Ishikawa (cell line): ENCODE results near the gene TMCO6.

Experiments
- CEBPB ChIP-seq: IDR thresholded peaks from 2 replicates; pipeline ENCODE4 v1.6.1; 2012
- CREB1 ChIP-seq: IDR thresholded peaks from 2 replicates; pipeline ENCODE4 v1.6.1; 2012; ENCODE audit warnings: low read depth
- EGR1 ChIP-seq: IDR thresholded peaks from 2 replicates; pipeline ENCODE4 v1.6.1; 2012
- EP300 ChIP-seq: IDR thresholded peaks from 2 replicates; pipeline ENCODE4 v1.6.1; 2012; ENCODE audit warnings: borderline replicate concordance
- FOXM1 ChIP-seq: IDR thresholded peaks from 2 replicates; pipeline ENCODE4 v1.6.1; 2012; ENCODE audit warnings: low read depth, borderline replicate concordance
- MAX ChIP-seq: IDR thresholded peaks from 2 replicates; pipeline ENCODE4 v1.6.1; 2012
- NFIC ChIP-seq: IDR thresholded peaks from 2 replicates; pipeline ENCODE4 v1.6.1; 2012
- RAD21 ChIP-seq: IDR thresholded peaks from 2 replicates; pipeline ENCODE4 v1.6.1; 2012; ENCODE audit warnings: low read depth
- TAF1 ChIP-seq: IDR thresholded peaks from 2 replicates; pipeline ENCODE4 v1.6.1; 2012; ENCODE audit warnings: low read depth, mild to moderate bottlenecking
- TCF12 ChIP-seq: IDR thresholded peaks from 2 replicates; pipeline ENCODE4 v1.6.1; 2012; ENCODE audit warnings: low read depth
- TEAD4 ChIP-seq: IDR thresholded peaks from 2 replicates; pipeline ENCODE4 v1.6.1; 2012
- YY1 ChIP-seq: IDR thresholded peaks from 2 replicates; pipeline ENCODE4 v1.6.1; 2012; ENCODE audit warnings: low read depth
- ZBTB7A ChIP-seq: IDR thresholded peaks from 2 replicates; pipeline ENCODE4 v1.6.1; 2012; ENCODE audit warnings: low read depth
- TF ChIP-seq, protein P1 (sequence below): IDR thresholded peaks from 2 replicates; pipeline ENCODE4 v1.6.1; 2012; ENCODE audit warnings: low read depth, mild to moderate bottlenecking
- TF ChIP-seq, protein P2 (sequence below): IDR thresholded peaks from 2 replicates; pipeline ENCODE4 v1.6.1; 2012

Gene TMCO6

DNA sequence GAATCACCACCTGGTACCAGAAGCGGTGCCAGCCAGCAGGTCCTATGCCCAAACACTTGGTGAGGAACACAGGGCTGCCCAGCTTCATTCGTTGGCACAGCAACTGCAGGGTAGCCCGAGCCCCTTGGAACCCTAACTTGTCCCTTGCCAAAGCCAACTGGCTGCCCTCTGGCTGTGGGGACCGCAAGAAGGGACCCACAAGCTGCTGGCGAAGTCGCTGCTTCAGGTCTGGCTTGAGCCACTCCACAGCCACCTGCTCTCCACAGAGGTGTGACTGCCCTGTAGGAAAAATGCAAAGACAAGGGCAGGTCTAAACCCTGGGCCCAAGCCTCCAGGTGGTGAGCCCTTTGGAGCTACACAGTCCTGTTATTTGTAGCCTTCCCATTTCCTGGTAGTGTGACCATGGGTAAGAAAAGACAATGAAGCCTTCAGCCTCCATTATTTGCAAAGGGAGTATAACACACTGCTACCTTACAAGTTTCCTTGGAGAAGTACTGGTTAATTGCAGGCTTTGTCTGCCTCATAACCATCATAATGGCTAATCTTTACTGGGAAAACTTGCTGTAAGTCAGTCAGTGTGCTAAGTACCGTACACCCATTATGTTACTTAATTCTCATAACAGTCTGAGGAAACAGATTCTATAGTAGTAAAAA lies 32.3 kb downstream of the TMCO6 start:
- no peak for TF ChIP-seq ZBTB7A
- no peak for TF ChIP-seq TEAD4
- TF ChIP-seq NFIC: no peak
- no peak for TF ChIP-seq CEBPB
- TF ChIP-seq, protein P1, sequence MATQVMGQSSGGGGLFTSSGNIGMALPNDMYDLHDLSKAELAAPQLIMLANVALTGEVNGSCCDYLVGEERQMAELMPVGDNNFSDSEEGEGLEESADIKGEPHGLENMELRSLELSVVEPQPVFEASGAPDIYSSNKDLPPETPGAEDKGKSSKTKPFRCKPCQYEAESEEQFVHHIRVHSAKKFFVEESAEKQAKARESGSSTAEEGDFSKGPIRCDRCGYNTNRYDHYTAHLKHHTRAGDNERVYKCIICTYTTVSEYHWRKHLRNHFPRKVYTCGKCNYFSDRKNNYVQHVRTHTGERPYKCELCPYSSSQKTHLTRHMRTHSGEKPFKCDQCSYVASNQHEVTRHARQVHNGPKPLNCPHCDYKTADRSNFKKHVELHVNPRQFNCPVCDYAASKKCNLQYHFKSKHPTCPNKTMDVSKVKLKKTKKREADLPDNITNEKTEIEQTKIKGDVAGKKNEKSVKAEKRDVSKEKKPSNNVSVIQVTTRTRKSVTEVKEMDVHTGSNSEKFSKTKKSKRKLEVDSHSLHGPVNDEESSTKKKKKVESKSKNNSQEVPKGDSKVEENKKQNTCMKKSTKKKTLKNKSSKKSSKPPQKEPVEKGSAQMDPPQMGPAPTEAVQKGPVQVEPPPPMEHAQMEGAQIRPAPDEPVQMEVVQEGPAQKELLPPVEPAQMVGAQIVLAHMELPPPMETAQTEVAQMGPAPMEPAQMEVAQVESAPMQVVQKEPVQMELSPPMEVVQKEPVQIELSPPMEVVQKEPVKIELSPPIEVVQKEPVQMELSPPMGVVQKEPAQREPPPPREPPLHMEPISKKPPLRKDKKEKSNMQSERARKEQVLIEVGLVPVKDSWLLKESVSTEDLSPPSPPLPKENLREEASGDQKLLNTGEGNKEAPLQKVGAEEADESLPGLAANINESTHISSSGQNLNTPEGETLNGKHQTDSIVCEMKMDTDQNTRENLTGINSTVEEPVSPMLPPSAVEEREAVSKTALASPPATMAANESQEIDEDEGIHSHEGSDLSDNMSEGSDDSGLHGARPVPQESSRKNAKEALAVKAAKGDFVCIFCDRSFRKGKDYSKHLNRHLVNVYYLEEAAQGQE: no peak
- no peak for TF ChIP-seq TAF1
- TF ChIP-seq EGR1: no peak

DNA sequence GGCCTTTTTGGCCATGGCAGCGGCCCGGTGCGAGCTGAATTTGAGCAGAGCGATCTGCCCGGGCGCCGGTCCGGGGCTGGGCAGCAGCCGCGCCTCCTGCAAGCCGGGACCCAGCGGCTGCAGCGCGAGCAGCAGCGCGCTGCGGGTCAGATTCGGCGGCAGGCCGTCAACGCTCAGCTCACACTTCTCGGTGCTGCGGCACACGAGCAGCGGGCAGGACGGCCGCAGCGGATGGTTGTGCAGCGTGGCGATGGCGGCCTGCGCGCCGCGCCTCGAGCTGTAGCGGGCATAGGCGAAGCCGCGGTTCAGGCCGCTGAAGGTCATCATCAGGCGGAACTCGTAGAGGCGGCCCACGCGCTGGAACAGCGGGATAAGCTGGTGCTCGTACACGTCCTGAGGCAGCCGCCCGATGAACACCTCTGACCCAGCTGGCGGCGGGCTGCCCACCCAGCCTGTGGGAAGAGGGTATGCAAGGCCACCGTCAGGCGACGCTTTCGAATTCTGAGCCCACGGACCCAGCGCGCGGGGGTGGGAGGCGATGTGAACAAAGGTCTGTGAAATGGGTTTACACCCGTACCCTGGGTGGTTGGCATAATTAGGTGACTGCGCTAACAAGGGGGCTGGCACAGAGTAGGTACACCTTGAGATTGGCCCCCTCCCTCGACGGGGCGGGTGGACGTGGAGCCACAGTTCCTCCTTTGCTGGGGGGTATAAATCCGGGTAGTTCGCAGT lies 33.4 kb downstream of the TMCO6 start:
- TF ChIP-seq, protein P2, sequence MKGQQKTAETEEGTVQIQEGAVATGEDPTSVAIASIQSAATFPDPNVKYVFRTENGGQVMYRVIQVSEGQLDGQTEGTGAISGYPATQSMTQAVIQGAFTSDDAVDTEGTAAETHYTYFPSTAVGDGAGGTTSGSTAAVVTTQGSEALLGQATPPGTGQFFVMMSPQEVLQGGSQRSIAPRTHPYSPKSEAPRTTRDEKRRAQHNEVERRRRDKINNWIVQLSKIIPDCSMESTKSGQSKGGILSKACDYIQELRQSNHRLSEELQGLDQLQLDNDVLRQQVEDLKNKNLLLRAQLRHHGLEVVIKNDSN: no peak
- TF ChIP-seq TEAD4: no peak
- TF ChIP-seq, protein P1: no peak
- no peak for TF ChIP-seq NFIC
- no peak for TF ChIP-seq YY1
- no peak for TF ChIP-seq TCF12
- TF ChIP-seq FOXM1: no peak
- no peak for TF ChIP-seq TAF1
- no peak for TF ChIP-seq CEBPB
- no peak for TF ChIP-seq EGR1
- TF ChIP-seq EP300: no peak
- no peak for TF ChIP-seq RAD21

DNA sequence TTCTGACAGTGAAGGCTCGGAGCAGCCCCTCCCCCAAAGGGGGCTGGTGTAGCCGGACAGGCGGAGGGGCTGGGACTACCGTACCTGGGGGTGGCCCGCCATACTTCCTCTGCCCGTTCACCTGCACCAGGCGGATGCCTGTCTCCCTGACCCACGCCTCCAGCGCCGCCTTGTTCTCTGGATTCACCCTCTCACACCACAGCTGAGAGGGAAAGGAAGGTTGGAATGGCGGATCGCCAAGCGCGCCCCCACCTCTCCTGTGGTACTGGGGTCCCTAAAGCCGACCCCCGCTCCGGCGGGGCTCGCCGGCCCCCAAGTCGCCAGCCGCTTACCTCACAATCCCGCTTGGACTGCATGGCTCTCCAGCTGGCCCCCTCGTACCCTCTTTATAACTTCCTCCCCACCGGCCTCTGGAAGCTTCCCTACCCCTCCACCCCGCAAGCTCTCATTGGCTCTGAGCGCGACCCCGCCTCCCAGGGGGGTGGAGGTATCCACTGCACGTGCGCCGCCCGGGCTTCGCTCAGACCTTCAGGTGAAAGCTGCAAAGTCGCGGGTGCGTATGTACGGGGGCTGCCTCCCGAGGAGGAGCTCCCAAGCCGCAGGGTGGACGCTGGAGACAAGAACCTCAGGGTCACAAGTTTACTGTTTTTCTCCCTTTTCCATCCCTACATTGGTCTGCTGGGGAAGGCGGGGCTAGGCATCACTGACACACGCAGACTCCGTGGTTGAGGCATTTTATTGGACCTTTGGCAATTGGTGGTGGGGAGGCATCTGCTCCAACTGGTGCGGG lies 34.1 kb downstream of the TMCO6 start, which contains the start of gene DND1:
DND1 (minus strand) TSS at position 390 of the 790 bp plus-strand sequence; CDS start at position 356, 34 bp downstream.
- TF ChIP-seq, protein P2: no peak
- TF ChIP-seq CEBPB (no peak), TAF1 (no peak), EP300 (no peak), TEAD4 (no peak), RAD21 (no peak), EGR1 (no peak), FOXM1 (no peak), TCF12 (no peak), CREB1 (no peak), MAX (no peak), ZBTB7A (no peak), NFIC (no peak), YY1 (no peak)
- TF ChIP-seq, protein P1: no peak

DNA sequence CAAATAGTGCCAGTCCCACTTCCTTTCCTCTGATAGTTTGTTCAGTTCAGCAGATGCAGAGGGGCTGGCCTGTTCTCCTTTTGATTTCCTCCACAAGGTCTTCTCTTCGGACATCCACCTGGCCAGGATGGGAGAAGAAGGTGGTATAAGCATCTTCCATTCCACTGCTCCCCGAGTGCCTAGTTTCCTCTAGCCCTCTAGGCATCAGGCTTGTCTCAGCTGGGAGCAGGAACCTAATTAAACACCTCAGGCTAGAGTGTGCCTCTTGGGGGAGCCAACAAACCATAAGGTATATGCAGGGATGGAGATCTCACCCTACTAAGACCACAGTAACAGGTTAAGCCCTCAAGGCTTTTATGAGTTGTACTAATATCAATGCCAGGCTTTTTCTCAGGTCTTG lies 35.0 kb downstream of the TMCO6 start:
- TF ChIP-seq CEBPB (no peak), YY1 (no peak), TEAD4 (no peak), RAD21 (no peak), EGR1 (no peak), EP300 (no peak), MAX (no peak), TAF1 (no peak), CREB1 (no peak), TCF12 (no peak), ZBTB7A (no peak), NFIC (no peak), FOXM1 (no peak)
- TF ChIP-seq, protein P1: no peak
- TF ChIP-seq, protein P2: no peak
